ENCODE measurements around the gene BCL2.

The BCL2 gene

DNA sequence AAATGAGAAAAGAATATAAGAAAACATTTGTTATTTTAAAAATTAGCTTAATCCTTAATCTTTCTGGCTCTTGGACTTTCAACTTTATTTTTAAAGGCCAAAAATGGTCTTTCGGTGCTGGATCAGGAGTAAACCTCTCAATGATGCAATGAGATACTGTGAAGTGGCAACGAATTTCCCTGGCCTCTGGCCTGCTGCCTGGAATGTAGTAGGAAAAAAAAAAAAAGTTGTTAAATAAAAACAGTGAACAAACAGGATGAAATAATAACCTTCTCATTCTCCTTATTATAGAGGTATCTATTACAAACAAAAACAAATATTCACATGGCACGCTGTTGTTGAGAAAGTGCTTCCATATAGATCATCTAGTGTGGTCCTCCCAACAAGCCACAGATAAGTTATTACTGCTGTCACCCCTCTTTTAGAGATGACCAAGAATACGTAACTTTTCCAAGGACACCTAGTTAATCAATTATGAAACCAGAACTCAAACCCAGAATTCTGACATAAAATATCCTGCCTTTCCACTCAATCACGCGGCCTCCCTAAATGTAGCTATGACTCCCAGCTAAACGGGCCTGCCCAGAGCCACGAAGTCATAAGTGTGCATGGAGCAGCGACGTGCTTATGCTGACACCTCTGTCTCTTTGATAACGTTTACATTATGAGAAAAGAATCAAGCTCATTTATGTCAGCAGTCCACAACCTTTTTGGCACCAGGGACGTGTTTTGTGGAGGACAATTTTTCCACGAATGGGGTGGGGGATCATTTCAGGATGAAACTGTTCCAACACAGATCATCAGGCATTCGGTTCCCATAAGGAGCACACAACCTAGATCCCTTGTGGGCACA lies 170.9 kb downstream of the BCL2 start:
- Mint-ChIP-seq H3K36me3 (peaks cover 34 to 53% of the 10 kb centered on the region in 2 donors), H3K4me3 (no peak overlapping the region), H3K27ac (peak overlapping the region; percentile 37), H3K4me1 (peaks cover 58 to 83% of the 10 kb centered on the region in 2 donors), H3K9me3 (peaks cover 0 to 2% of the 10 kb centered on the region in 2 donors), H3K27me3 (no peaks in the 10 kb centered on the region)
- ATAC-seq (replicated peaks) = no peak
- DNase-seq = no peak

DNA sequence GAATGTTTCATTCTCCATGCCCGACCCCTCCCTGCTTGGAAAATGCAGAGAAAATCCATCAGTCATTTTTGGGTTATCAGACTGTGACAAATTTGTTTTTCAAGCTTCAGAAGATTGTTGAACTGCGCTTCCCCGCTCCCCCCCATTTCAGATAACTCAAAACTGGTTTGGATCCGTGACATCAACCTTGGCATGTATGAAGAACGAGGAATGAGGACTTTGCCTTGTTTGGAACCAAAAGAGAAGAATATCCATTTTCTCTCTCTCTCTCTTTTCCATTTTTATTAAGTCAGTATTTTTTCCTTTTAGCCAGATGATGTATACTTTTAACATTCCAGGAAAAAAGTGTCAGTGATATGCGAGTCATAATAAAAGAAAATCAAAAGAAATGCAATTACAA lies 171.6 kb downstream of the BCL2 start:
- H3K9me3 Mint-ChIP-seq = peaks cover 0 to 2% of the 10 kb centered on the region in 2 donors

GRCh38 chr18:63146828-63147409 lies 172.7 kb downstream of the BCL2 start:
- ATAC-seq (replicated peaks) (peak; percentile 73 to 74), DNase-seq (no peak)
- H3K27me3 Mint-ChIP-seq = no peaks in the 10 kb centered on the region
- peaks cover 46 to 59% of the 10 kb centered on the region in 2 donors for H3K36me3 Mint-ChIP-seq
- peak overlapping the region; percentile 72 for H3K27ac Mint-ChIP-seq
- H3K4me1 Mint-ChIP-seq = peaks cover 63 to 85% of the 10 kb centered on the region in 2 donors
- H3K4me3 Mint-ChIP-seq = peak overlapping the region in 1 of 2 donors; percentile 27
- peaks cover 0 to 2% of the 10 kb centered on the region in 2 donors for H3K9me3 Mint-ChIP-seq

More for the DNA sequence above, 171.6 kb downstream of the BCL2 start:
- ATAC-seq (replicated peaks) = no peak
- Mint-ChIP-seq H3K27ac (no peak overlapping the region), H3K4me1 (peaks cover 60 to 85% of the 10 kb centered on the region in 2 donors), H3K27me3 (no peaks in the 10 kb centered on the region), H3K4me3 (no peak overlapping the region), H3K36me3 (peaks cover 39 to 58% of the 10 kb centered on the region in 2 donors)
- no peak for DNase-seq

- Mint-ChIP-seq H3K36me3 (peaks cover 52 to 65% of the 10 kb centered on the region in 2 donors), H3K9me3 (peaks cover 2 to 4% of the 10 kb centered on the region in 2 donors), H3K27me3 (no peaks in the 10 kb centered on the region), H3K4me3 (no peak overlapping the region), H3K27ac (peak overlapping the region; percentile 51), H3K4me1 (peaks cover 67 to 85% of the 10 kb centered on the region in 2 donors)
- DNase-seq (no peak), ATAC-seq (replicated peaks) (no peak)
These were observed 173.6 kb downstream of the BCL2 start for GRCh38 chr18:63145851-63146555.

DNA sequence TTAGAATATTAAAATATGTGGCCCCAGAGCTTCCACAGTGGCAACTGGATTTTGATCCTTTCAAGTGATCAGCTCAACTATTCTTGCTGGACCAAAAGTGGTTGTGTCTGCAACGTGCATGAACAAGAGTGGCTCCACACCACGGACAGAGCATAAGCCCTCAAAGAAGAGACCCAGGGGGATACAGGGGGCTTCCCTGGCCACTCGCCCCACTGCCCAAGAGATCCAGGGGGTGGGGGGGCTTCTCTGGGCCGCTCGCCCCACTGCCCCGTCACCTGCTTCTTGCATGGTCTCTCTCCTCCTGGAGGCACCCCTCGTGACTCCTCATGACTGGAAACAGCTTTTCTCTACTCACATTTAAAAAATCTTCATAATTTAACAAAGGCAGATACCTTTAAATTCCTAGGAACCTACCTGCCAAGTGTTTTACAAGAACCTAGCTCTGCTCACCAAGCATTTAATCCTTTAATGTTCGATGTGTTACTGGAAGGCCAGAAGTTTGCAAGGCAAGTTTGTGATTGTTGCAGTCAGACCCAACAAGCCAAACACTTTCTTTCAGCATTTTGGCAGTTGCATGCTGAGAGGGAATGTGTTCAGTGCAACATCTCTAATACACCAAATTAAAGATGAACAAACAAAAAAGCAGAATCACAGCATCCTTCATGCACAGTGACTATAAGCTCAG lies 174.3 kb downstream of the BCL2 start:
- no peak for ATAC-seq (replicated peaks)
- H3K9me3 Mint-ChIP-seq = peaks cover 4 to 10% of the 10 kb centered on the region in 2 donors
- H3K27ac Mint-ChIP-seq = peak overlapping the region; percentile 51
- H3K4me3 Mint-ChIP-seq = no peak overlapping the region
- DNase-seq = no peak
- peaks cover 55 to 69% of the 10 kb centered on the region in 2 donors for H3K36me3 Mint-ChIP-seq
- H3K27me3 Mint-ChIP-seq = no peaks in the 10 kb centered on the region
- peaks cover 66 to 85% of the 10 kb centered on the region in 2 donors for H3K4me1 Mint-ChIP-seq

DNA sequence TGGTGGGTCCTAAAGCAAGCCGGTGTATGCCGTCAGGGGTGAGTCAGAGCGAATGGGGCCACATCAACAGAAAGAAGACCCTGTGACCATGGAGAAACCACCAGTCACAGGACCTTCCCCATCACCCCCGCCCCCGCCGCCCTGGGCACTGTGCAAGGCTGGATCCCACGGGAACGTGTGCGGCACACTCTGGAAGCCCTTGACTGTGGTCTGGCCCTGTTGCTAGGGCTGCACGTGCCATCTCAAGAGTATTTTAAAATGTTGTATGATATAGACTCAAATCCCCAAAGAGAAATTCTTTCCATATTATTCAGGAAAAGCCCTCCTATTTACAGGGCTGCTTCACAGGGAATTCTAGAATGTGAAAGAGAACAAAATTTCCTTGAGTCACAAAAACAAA lies 174.8 kb downstream of the BCL2 start:
- no peak overlapping the region for H3K27ac Mint-ChIP-seq
- no peak overlapping the region for H3K4me3 Mint-ChIP-seq
- H3K36me3 Mint-ChIP-seq = peaks cover 56 to 69% of the 10 kb centered on the region in 2 donors
- peaks cover 66 to 84% of the 10 kb centered on the region in 2 donors for H3K4me1 Mint-ChIP-seq
- peaks cover 4 to 11% of the 10 kb centered on the region in 2 donors for H3K9me3 Mint-ChIP-seq
- no peaks in the 10 kb centered on the region for H3K27me3 Mint-ChIP-seq
- DNase-seq (no peak), ATAC-seq (replicated peaks) (no peak)

GRCh38 chr18:63143330-63143771 lies 176.2 kb downstream of the BCL2 start:
- DNase-seq (no peak), ATAC-seq (replicated peaks) (no peak)
- peaks cover 53 to 64% of the 10 kb centered on the region in 2 donors for H3K36me3 Mint-ChIP-seq
- peak overlapping the region; percentile 8 to 33 for H3K4me3 Mint-ChIP-seq
- peaks cover 4 to 11% of the 10 kb centered on the region in 2 donors for H3K9me3 Mint-ChIP-seq
- H3K4me1 Mint-ChIP-seq = peaks cover 69 to 88% of the 10 kb centered on the region in 2 donors
- peak overlapping the region; percentile 98 for H3K27ac Mint-ChIP-seq
- no peaks in the 10 kb centered on the region for H3K27me3 Mint-ChIP-seq

DNA sequence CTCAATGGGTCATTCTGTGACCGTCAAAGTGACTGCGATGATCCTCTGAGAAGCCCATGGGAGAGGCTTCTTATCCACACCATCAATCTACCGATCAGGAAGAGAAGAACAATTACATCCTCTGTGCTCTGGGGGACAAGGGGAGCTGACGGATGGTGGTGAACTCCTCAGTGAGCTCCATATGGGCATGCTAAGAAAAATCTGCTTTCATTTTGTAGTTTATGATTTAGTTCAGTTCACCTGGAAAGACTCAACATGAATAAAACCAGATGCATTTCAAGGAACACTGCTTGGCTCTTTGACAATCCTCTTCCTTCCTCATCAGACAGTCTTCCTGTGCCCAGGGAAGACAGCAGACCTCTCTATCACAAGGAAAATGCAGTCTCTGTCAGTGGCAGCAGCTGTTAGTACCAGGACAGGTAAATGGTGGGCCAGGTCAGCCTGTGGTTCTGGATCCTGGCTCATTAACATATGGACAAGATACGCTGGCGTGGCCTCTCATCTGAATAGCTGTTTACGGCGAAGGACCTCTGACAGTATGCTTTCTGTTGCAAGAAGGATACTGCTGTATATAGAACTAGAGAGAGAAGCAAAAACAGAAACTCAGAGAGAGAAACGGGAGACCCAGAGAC lies 176.9 kb downstream of the BCL2 start:
- ATAC-seq (replicated peaks) (no peak), DNase-seq (no peak)
- Mint-ChIP-seq H3K27me3 (no peaks in the 10 kb centered on the region), H3K27ac (peak overlapping the region; percentile 98), H3K9me3 (peaks cover 4 to 11% of the 10 kb centered on the region in 2 donors), H3K4me3 (peak overlapping the region; percentile 8 to 69), H3K4me1 (peaks cover 70 to 94% of the 10 kb centered on the region in 2 donors), H3K36me3 (peaks cover 52 to 67% of the 10 kb centered on the region in 2 donors)

DNA sequence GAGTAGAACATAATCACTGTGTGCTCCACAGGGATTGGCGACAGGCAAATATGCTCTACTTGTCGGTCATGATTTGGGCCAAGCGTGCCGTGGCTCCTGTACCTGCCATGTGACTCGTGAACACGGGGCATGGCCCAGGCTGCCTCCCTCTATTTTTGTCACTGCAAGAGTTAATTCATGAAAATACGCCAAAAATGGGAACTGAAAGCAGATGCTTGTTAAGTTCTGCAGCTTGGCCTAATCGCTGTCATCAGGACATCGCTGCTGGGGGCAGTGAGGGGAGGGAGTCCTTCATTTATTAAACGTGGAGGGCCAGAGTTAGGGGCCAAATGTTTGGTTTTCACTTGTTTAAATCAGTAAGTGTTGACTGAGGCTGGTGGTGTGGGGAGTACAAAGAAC lies 177.8 kb downstream of the BCL2 start:
- H3K36me3 Mint-ChIP-seq = peaks cover 47 to 67% of the 10 kb centered on the region in 2 donors
- peak; percentile 79 to 83 for ATAC-seq (replicated peaks)
- peak overlapping the region; percentile 69 to 79 for H3K4me3 Mint-ChIP-seq
- DNase-seq = peak; percentile 50
- peaks cover 74 to 95% of the 10 kb centered on the region in 2 donors for H3K4me1 Mint-ChIP-seq
- peaks cover 4 to 11% of the 10 kb centered on the region in 2 donors for H3K9me3 Mint-ChIP-seq
- peak overlapping the region; percentile 98 for H3K27ac Mint-ChIP-seq
- no peaks in the 10 kb centered on the region for H3K27me3 Mint-ChIP-seq

DNA sequence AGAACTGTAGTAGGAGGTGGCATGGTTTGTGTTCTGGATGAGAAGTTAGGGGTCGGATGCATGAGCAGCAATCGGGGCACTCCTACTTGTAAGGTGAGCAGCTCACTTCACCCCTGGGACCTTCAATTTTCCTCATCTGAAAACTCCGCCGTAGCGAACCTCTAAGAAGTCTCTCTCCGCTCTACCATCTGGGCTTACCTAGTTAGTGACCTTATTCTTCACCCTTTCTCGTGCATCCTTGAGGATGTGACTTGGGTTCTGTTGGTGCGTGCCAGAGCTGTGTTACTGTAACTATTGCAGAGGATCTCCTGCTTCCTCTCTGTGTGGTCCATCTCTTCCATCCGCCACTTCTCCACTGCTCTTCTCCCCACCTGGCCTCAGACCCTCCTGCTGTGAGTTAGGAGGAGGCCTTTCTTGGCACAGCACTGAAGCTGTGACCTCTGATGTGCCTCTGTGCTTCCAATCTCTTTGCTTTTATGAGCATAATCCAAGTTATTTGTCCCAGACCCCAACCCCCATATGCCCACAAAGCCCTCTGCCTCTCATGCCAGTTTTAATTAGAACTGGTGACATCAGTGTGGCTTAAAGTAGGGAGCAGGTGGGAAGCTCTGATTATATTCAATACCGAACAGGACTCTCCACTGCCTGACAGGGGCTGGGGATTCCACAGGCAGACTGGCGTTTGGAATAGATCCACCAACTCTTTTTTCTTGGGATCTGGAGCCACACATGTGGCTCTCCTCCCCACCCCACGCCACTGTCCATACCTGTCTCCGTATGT lies 178.4 kb downstream of the BCL2 start:
- ATAC-seq (replicated peaks) (no peak), DNase-seq (no peak)
- peaks cover 76 to 95% of the 10 kb centered on the region in 2 donors for H3K4me1 Mint-ChIP-seq
- no peaks in the 10 kb centered on the region for H3K27me3 Mint-ChIP-seq
- H3K9me3 Mint-ChIP-seq = peaks cover 4 to 11% of the 10 kb centered on the region in 2 donors
- peak overlapping the region; percentile 69 to 79 for H3K4me3 Mint-ChIP-seq
- H3K36me3 Mint-ChIP-seq = peaks cover 44 to 69% of the 10 kb centered on the region in 2 donors
- H3K27ac Mint-ChIP-seq = peak overlapping the region; percentile 98

DNA sequence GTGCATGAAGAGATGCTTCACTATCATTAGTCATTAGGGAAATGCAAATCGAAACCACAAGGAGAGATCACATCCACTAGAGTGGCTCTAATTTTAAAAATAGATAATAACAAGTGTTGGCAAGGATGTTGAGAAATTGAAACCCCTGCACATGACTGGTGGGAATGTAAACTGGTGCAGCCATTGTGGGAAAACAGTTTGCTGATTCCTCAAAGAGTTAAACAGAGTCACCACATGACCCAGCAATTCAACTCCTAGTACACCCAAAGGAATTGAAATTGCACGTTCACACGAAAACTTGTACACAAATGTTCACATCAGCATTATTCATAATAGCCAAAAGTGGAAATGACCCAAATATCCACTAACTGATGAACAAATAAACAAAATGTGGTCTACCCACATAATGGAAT lies 179.5 kb downstream of the BCL2 start:
- peaks cover 77 to 95% of the 10 kb centered on the region in 2 donors for H3K4me1 Mint-ChIP-seq
- no peaks in the 10 kb centered on the region for H3K27me3 Mint-ChIP-seq
- peaks cover 49 to 74% of the 10 kb centered on the region in 2 donors for H3K36me3 Mint-ChIP-seq
- H3K9me3 Mint-ChIP-seq = peaks cover 4 to 11% of the 10 kb centered on the region in 2 donors
- DNase-seq (no peak), ATAC-seq (replicated peaks) (no peak)
- H3K27ac Mint-ChIP-seq = peak overlapping the region; percentile 74
- no peak overlapping the region for H3K4me3 Mint-ChIP-seq

GRCh38 chr18:63138436-63139340 lies 180.9 kb downstream of the BCL2 start:
- Mint-ChIP-seq H3K4me3 (peak overlapping the region; percentile 65 to 66), H3K36me3 (peaks cover 46 to 69% of the 10 kb centered on the region in 2 donors), H3K9me3 (peaks cover 2 to 11% of the 10 kb centered on the region in 2 donors), H3K4me1 (peaks cover 68 to 89% of the 10 kb centered on the region in 2 donors), H3K27me3 (no peaks in the 10 kb centered on the region), H3K27ac (peak overlapping the region; percentile 91)
- ATAC-seq (replicated peaks) (peak; percentile 41 to 44), DNase-seq (no peak)

All from stimulated activated naive B cell treated with anti-CD40 and anti-IgM and Interleukin-4, amounts not matched to agents 10 μg/mL and 1 μg/mL and 100 μg/mL, for 72 hours (primary cell).